ENCODE results near the gene ZNF581.

GRCh38 chr19:55689411-55690108, 46.1 kb downstream of the ZNF581 start:
- TF ChIP-seq TAF1 (IDR thresholded peaks at IDR 0.05; ENCODE audit: low read depth): no peak
- TF ChIP-seq, protein P1, sequence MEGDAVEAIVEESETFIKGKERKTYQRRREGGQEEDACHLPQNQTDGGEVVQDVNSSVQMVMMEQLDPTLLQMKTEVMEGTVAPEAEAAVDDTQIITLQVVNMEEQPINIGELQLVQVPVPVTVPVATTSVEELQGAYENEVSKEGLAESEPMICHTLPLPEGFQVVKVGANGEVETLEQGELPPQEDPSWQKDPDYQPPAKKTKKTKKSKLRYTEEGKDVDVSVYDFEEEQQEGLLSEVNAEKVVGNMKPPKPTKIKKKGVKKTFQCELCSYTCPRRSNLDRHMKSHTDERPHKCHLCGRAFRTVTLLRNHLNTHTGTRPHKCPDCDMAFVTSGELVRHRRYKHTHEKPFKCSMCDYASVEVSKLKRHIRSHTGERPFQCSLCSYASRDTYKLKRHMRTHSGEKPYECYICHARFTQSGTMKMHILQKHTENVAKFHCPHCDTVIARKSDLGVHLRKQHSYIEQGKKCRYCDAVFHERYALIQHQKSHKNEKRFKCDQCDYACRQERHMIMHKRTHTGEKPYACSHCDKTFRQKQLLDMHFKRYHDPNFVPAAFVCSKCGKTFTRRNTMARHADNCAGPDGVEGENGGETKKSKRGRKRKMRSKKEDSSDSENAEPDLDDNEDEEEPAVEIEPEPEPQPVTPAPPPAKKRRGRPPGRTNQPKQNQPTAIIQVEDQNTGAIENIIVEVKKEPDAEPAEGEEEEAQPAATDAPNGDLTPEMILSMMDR (IDR thresholded peaks at IDR 0.05; ENCODE audit: poor library complexity, severe bottlenecking): no peak
- no peak for TF ChIP-seq EZH2 (IDR thresholded peaks at IDR 0.05; ENCODE audit: borderline replicate concordance, insufficient read depth, low read length, poor library complexity, severe bottlenecking)
- TF ChIP-seq REST (IDR thresholded peaks at IDR 0.05; ENCODE audit: borderline replicate concordance): no peak
- TF ChIP-seq SMC3 (conservative IDR thresholded peaks at IDR 0.05; ENCODE audit: poor library complexity): no peak
- TF ChIP-seq MXI1 (conservative IDR thresholded peaks at IDR 0.05; ENCODE audit: poor library complexity, severe bottlenecking): no peak
- no peak for TF ChIP-seq EP300 (conservative IDR thresholded peaks at IDR 0.05; ENCODE audit: poor library complexity, severe bottlenecking)
- no peak for TF ChIP-seq POLR2AphosphoS5 (IDR thresholded peaks at IDR 0.05)
